Measurements from ENCODE around the gene TMEM132E. TPM values are rescaled to one million over a fixed set of nuclear protein-coding genes. Genes with fewer than 3 reads are reported as not detected.

The TMEM132E gene
- total and polyA plus RNA-seq, 12 donors: 0.07 to 1.1 (median 0.23) TPM; not detected in 1

- H3K4me3 ChIP-seq: no peak overlapping the region
- H3K36me3 ChIP-seq (replicated peaks in 1 of 2): no peaks in the 10 kb centered on the region
- whole genome bisulfite sequencing, 4 donors: 26 to 38% (median 33%) methylated on average over 10 to 11 of the region's 11 CpGs
- no peak for TF ChIP-seq POLR2A (IDR thresholded peaks at IDR 0.05)
- TF ChIP-seq CTCF (IDR thresholded peaks at IDR 0.05): no peak
- no peaks in the 10 kb centered on the region for H3K4me1 ChIP-seq (replicated peaks in 1 of 2)
- intact Hi-C loops (cut with DNase I): no loop called here
- no peaks in the 10 kb centered on the region for H3K9me3 ChIP-seq (replicated peaks in 1 of 3)
- no peak overlapping the region for H3K27ac ChIP-seq
- no peaks in the 10 kb centered on the region for H3K27me3 ChIP-seq
- DNase-seq: no peak
Observed at GRCh38 chr17:34653511-34653910, 74.1 kb downstream of the TMEM132E start.

GRCh38 chr17:34654276-34654880, 75.0 kb downstream of the TMEM132E start:
- intact Hi-C loops (cut with DNase I): no loop called here
- Histone ChIP-seq H3K27me3 (no peaks in the 10 kb centered on the region), H3K4me1 (replicated peaks in 1 of 2) (no peaks in the 10 kb centered on the region), H3K4me3 (no peak overlapping the region), H3K27ac (no peak overlapping the region), H3K9me3 (replicated peaks in 1 of 3) (no peaks in the 10 kb centered on the region), H3K36me3 (replicated peaks in 1 of 2) (no peaks in the 10 kb centered on the region)
- TF ChIP-seq CTCF (IDR thresholded peaks at IDR 0.05) (no peak), POLR2A (IDR thresholded peaks at IDR 0.05) (no peak)
- 65 to 78% (median 70%) methylated on average over 3 to 4 of the region's 4 CpGs for WGBS, 4 donors
- no peak for DNase-seq

GRCh38 chr17:34654881-34655276, 75.5 kb downstream of the TMEM132E start:
- no peak for TF ChIP-seq CTCF (IDR thresholded peaks at IDR 0.05)
- TF ChIP-seq POLR2A (IDR thresholded peaks at IDR 0.05): no peak
- H3K9me3 ChIP-seq (replicated peaks in 1 of 3): no peaks in the 10 kb centered on the region
- intact Hi-C loops (cut with DNase I): no loop called here
- no peak for DNase-seq
- WGBS, 4 donors: 59 to 74% (median 67%) methylated on average over 3 of the region's 3 CpGs
- H3K36me3 ChIP-seq (replicated peaks in 1 of 2): no peaks in the 10 kb centered on the region
- H3K27me3 ChIP-seq: no peaks in the 10 kb centered on the region
- H3K4me3 ChIP-seq: no peak overlapping the region
- no peaks in the 10 kb centered on the region for H3K4me1 ChIP-seq (replicated peaks in 1 of 2)
- H3K27ac ChIP-seq: no peak overlapping the region

- intact Hi-C loops (cut with DNase I): no loop called here
- H3K9me3 ChIP-seq (replicated peaks in 1 of 3): no peaks in the 10 kb centered on the region
- H3K36me3 ChIP-seq (replicated peaks in 1 of 2): no peaks in the 10 kb centered on the region
- H3K27me3 ChIP-seq: no peaks in the 10 kb centered on the region
- DNase-seq: no peak
- H3K4me3 ChIP-seq: no peak overlapping the region
- H3K27ac ChIP-seq: no peak overlapping the region
- no peak for TF ChIP-seq CTCF (IDR thresholded peaks at IDR 0.05)
- H3K4me1 ChIP-seq (replicated peaks in 1 of 2): no peaks in the 10 kb centered on the region
- WGBS, 4 donors: 72 to 81% (median 75%) methylated on average over 4 of the region's 4 CpGs
Observed at GRCh38 chr17:34656801-34657200, 77.4 kb downstream of the TMEM132E start.

Data from adrenal gland (tissue), 12 donors.